Endothelial cell of umbilical vein (primary cell): ENCODE results near the gene NINL. TPM values are rescaled to one million over a fixed set of nuclear protein-coding genes. Genes with fewer than 3 reads are reported as not detected.

Experiments
- BruUV-seq: library from RNA; stranded (reverse); fragments of 400-500 nt; replicated peaks from 2 replicates; lab custom pipeline; 2021; lab: Mats Ljungman, UMichigan
- CTCF ChIA-PET: fragments of 300-600, 350-600 bp; sonication (Branson Sonifier 250); formaldehyde crosslinking; loops from one replicate; lab custom pipeline; 2021; ENCODE audit warnings: antibody characterized with exemption, inconsistent platforms; lab: Charles Lee
- POLR2A ChIA-PET: fragments of 300-600, 350-600 bp; sonication (Branson Sonifier 250); formaldehyde crosslinking; loops from one replicate; lab custom pipeline; 2021; ENCODE audit warnings: antibody characterized with exemption, inconsistent platforms; lab: Charles Lee
- DNase-seq: peaks from one replicate; pipeline ENCODE4 v3.0.0-alpha.2; 2011; ENCODE audit warnings: low read depth, low spot score
- FAIRE-seq: peaks from 2 replicates; lab custom pipeline; 2011; peaks lifted over from hg19 to GRCh38; lab: Jason Lieb, UNC
- H2AFZ ChIP-seq: 2 replicates; pipeline ENCODE4 v1.6.0; 2012; ENCODE audit warnings: low read depth, low read length, control low read depth, inconsistent platforms
- H3K27ac ChIP-seq: 2 replicates; pipeline ENCODE4 v1.5.1; 2011; ENCODE audit warnings: low read depth, mild to moderate bottlenecking, control low read depth, low read length, moderate library complexity; ENCODE audit not compliant: insufficient read depth
- H3K27me3 ChIP-seq, 2 experiments: 2 replicates each; pipeline versions ENCODE4 v1.6.0 to v1.6.1; 2011; ENCODE audit warnings: low read length in 2 of 2, mixed read lengths in 1 of 2; ENCODE audit not compliant: control insufficient read depth in 2 of 2, insufficient read depth in 2 of 2
- H3K36me3 ChIP-seq, 2 experiments: 2 replicates in 1 of 2; 3 replicates in 1 of 2; pipeline ENCODE4 v1.5.1; 2011; ENCODE audit warnings: low read length in 2 of 2, mild to moderate bottlenecking in 1 of 2, moderate library complexity in 1 of 2; ENCODE audit not compliant: control insufficient read depth in 2 of 2, insufficient read depth in 2 of 2; ENCODE audit errors: extremely low read depth in 1 of 2
- H3K4me1 ChIP-seq: 3 replicates; pipeline ENCODE4 v1.5.1; 2011; ENCODE audit warnings: mild to moderate bottlenecking, low read length; ENCODE audit not compliant: control insufficient read depth, insufficient read depth; ENCODE audit errors: extremely low read depth
- H3K4me2 ChIP-seq: 2 replicates; pipeline ENCODE4 v1.6.1; 2011; ENCODE audit warnings: low read length, control low read depth, mixed read lengths; ENCODE audit not compliant: insufficient read depth
- H3K4me3 ChIP-seq, 3 experiments: fragments of 200-600 bp in 1 of 3; sonication (generic), shearing (Covaris generic) in 1 of 3; replicated peaks in 1 of 3; 2 replicates each; pipeline ENCODE4 v1.5.1; 2011 to 2016; ENCODE audit warnings: control low read depth in 3 of 3, low read length in 3 of 3, mild to moderate bottlenecking in 2 of 3, inconsistent platforms in 1 of 3, low read depth in 1 of 3, moderate library complexity in 1 of 3; ENCODE audit not compliant: insufficient read depth in 1 of 3
- H3K79me2 ChIP-seq: 2 replicates; pipeline ENCODE4 v1.6.0; 2012; ENCODE audit warnings: low read length, inconsistent platforms; ENCODE audit not compliant: control insufficient read depth, insufficient read depth
- H3K9ac ChIP-seq: replicated peaks from 2 replicates; pipeline ENCODE3; 2011; ENCODE audit warnings: low read length, control low read depth; ENCODE audit not compliant: insufficient read depth; ENCODE audit errors: extremely low read depth
- H3K9me1 ChIP-seq: replicated peaks from 3 replicates; pipeline ENCODE4 v1.6.0; 2011; ENCODE audit warnings: mild to moderate bottlenecking, low read length; ENCODE audit not compliant: control insufficient read depth, insufficient read depth; ENCODE audit errors: extremely low read depth
- H3K9me3 ChIP-seq: replicated peaks from 2 replicates; pipeline ENCODE4 v1.5.1; 2012; ENCODE audit warnings: low read length, inconsistent platforms; ENCODE audit not compliant: control insufficient read depth, insufficient read depth
- H4K20me1 ChIP-seq: replicated peaks from 2 replicates; pipeline ENCODE3; 2011; ENCODE audit warnings: mild to moderate bottlenecking, low read length; ENCODE audit not compliant: control insufficient read depth, insufficient read depth; ENCODE audit errors: extremely low read depth
- CTCF ChIP-seq, 2 donors: IDR thresholded peaks; 1 replicate in 1 of 2; 2 replicates in 1 of 2; pipeline ENCODE4 v1.5.1; 2011; ENCODE audit warnings: low read length in 2 of 2, mild to moderate bottlenecking in 2 of 2, moderate library complexity in 2 of 2, control low read depth in 1 of 2, inconsistent platforms in 1 of 2, low read depth in 1 of 2; ENCODE audit not compliant: insufficient read depth in 1 of 2; ENCODE audit errors: extremely low read depth in 1 of 2
- EZH2 ChIP-seq: IDR thresholded peaks from 2 replicates; pipeline ENCODE4 v1.6.1; 2012; ENCODE audit warnings: borderline replicate concordance, low read depth, mild to moderate bottlenecking, moderate library complexity, low read length, inconsistent platforms; ENCODE audit not compliant: severe bottlenecking
- FOS ChIP-seq: IDR thresholded peaks from 2 replicates; pipeline ENCODE4 v1.6.1; 2011; ENCODE audit warnings: mild to moderate bottlenecking, low read length, moderate library complexity, borderline replicate concordance; ENCODE audit not compliant: insufficient read depth
- GATA2 ChIP-seq: IDR thresholded peaks from 2 replicates; pipeline ENCODE4 v1.7.0; 2011; ENCODE audit warnings: low read depth, mild to moderate bottlenecking, moderate library complexity, mixed read lengths, low read length; ENCODE audit not compliant: insufficient read length, insufficient read depth
- JUN ChIP-seq: IDR thresholded peaks from 2 replicates; pipeline ENCODE4 v1.6.1; 2011; ENCODE audit warnings: borderline replicate concordance, low read depth; ENCODE audit not compliant: insufficient read length, insufficient read depth
- MAX ChIP-seq: IDR thresholded peaks from 2 replicates; pipeline ENCODE4 v1.6.1; 2011; ENCODE audit not compliant: insufficient read depth, insufficient read length
- MYC ChIP-seq: IDR thresholded peaks from one replicate; pipeline ENCODE4 v1.6.1; 2011; ENCODE audit warnings: mild to moderate bottlenecking, low read depth, low read length
- POLR2A ChIP-seq: IDR thresholded peaks from 2 replicates; pipeline ENCODE4 v1.6.1; 2012; ENCODE audit warnings: low read depth, mild to moderate bottlenecking, control low read depth, low read length
- POLR2AphosphoS5 ChIP-seq: IDR thresholded peaks from 2 replicates; pipeline ENCODE4 v1.6.1; 2012; ENCODE audit warnings: low read depth, mild to moderate bottlenecking, control low read depth, low read length, moderate library complexity; ENCODE audit not compliant: insufficient read depth
- dilution Hi-C: fragments of 300-500 bp; cut with MboI; formaldehyde crosslinking; loops from one replicate; pipeline ENCODE4 v1.15.0; 2019; ENCODE audit warnings: low sequenced_read_pairs; ENCODE audit not compliant: extremely low pct_ligation_motif_present
- intact Hi-C: fragments of 100-400 bp; cut with micrococcal nuclease; formaldehyde crosslinking; loops from one replicate; pipeline ENCODE4 v1.10.0; 2022
- polyA plus RNA-seq, 4 experiments: library from polyadenylated mRNA; depleted of rRNA in 3 of 4; stranded (reverse) in 3 of 4; unstranded in 1 of 4; fragments of >200 nt; gene quantifications; 2 replicates each; pipeline versions ENCODE4 v1.2.1 to v1.2.3, GENCODE V29; 2011 to 2012; ENCODE audit warnings: missing spikeins in 1 of 4
- total RNA-seq: library from RNA; stranded (reverse); gene quantifications from 2 replicates; pipeline ENCODE4 v1.2.3, GENCODE V29; 2021

Gene NINL
- total and polyA plus RNA-seq, 2 donors (not counting 3 experiments of a cell fraction or from before 2014, with no cell fraction given) = 13.2 to 25.5 TPM

- Histone ChIP-seq H3K9ac (no peak overlapping the region), H4K20me1 (no peaks in the 10 kb centered on the region), H3K27me3 (no peaks in the 10 kb centered on the region), H3K4me3 (no peak overlapping the region), H3K27ac (no peak overlapping the region), H2AFZ (no peak overlapping the region), H3K4me2 (no peak overlapping the region), H3K79me2 (no peaks in the 10 kb centered on the region), H3K9me1 (no peaks in the 10 kb centered on the region), H3K4me1 (peaks cover 28% of the 10 kb centered on the region), H3K9me3 (no peaks in the 10 kb centered on the region), H3K36me3 (peaks cover 0 to 36% of the 10 kb centered on the region in 2 experiments)
- BruUV-seq = no TSS peak
- TF ChIP-seq GATA2 (no peak), POLR2AphosphoS5 (no peak), FOS (no peak), MYC (no peak), JUN (no peak), MAX (no peak), CTCF (IDR thresholded peaks at IDR 0.05; ENCODE audit: extremely low read depth in 1 of 2, insufficient read depth in 1 of 2, low read depth in 1 of 2, low read length in 2 of 2) (no peak), EZH2 (no peak), POLR2A (no peak)
- no peak for DNase-seq
- no peak for FAIRE-seq
- intact Hi-C loops (no loop called here), dilution Hi-C loops (no loop called here)
- POLR2A ChIA-PET = no interaction called here
- CTCF ChIA-PET = interaction anchor here (1.1 to 1.3 kb wide), 2 partner anchors 9 to 12 kb away, joined by 3 to 4 read pairs; no protein-coding TSS in a partner anchor
Measured at GRCh38 chr20:25481918-25482253, 103.4 kb downstream of the NINL start.
